WTC11 (cell line): Measurements from ENCODE around the gene GSK3B.

Experiments
- CREM ChIP-seq: sonication (generic); formaldehyde crosslinking; IDR thresholded peaks from 2 replicates; pipeline ENCODE4 v1.8.1; 2022; ENCODE audit warnings: mild to moderate bottlenecking, missing genetic modification reagents, moderate library complexity
- TF ChIP-seq, protein P1 (sequence below): fragments of 200-600 bp; IDR thresholded peaks from 2 replicates; pipeline ENCODE4 v1.8.0; 2022; ENCODE audit warnings: antibody characterized with exemption

GRCh38 chr3:120100711-120101110 lies 6.5 kb upstream of the GSK3B start:
- TF ChIP-seq CREM: no peak
- TF ChIP-seq, protein P1, sequence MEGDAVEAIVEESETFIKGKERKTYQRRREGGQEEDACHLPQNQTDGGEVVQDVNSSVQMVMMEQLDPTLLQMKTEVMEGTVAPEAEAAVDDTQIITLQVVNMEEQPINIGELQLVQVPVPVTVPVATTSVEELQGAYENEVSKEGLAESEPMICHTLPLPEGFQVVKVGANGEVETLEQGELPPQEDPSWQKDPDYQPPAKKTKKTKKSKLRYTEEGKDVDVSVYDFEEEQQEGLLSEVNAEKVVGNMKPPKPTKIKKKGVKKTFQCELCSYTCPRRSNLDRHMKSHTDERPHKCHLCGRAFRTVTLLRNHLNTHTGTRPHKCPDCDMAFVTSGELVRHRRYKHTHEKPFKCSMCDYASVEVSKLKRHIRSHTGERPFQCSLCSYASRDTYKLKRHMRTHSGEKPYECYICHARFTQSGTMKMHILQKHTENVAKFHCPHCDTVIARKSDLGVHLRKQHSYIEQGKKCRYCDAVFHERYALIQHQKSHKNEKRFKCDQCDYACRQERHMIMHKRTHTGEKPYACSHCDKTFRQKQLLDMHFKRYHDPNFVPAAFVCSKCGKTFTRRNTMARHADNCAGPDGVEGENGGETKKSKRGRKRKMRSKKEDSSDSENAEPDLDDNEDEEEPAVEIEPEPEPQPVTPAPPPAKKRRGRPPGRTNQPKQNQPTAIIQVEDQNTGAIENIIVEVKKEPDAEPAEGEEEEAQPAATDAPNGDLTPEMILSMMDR: no peak
